ENCODE measurements around the gene DUSP22.
A peak's percentile ranks its signal among the peaks of the same experiment; 100 is the strongest.
"Not testable (repeated sequence)": the region's sequence is repeated elsewhere in the genome, so short reads cannot be mapped to it uniquely, and the experiment has no call there.

The DUSP22 gene, protein sequence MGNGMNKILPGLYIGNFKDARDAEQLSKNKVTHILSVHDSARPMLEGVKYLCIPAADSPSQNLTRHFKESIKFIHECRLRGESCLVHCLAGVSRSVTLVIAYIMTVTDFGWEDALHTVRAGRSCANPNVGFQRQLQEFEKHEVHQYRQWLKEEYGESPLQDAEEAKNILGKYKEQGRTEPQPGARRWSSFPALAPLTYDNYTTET

DNA sequence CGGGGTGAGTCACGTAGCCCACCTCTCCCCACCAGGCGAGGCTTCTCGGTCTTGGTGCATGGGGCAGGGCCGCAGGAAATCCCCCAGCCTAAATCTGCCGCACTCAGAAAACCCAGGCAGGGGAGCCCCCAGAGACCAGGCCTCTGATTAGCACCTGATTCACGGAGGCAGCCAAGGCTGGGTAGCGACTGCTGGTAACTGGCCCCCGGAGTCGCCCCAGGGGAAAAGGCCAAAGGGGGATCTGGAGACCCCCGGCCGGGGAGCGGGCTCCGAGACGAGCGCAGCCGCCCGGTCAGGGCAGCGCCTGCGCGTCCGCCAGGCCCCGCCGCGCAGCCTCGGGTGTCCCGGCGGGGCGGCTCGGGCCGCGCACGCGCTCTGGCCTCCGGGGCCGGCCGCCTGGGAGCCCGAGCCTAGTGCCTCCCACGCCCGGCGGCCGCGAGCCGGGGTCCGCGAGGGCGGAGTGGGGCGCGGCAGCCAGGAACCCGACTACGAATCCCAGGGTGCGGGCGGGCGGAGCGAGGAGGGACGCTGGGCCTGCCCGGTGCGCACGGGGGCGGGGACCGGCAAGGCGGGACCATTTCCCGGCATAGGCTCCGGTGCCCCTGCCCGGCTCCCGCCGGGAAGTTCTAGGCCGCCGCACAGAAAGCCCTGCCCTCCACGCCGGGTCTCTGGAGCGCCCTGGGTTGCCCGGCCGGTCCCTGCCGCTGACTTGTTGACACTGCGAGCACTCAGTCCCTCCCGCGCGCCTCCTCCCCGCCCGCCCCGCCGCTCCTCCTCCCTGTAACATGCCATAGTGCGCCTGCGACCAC, at the start of gene DUSP22:
DUSP22 (plus strand) TSS at position 791 of the 809 bp plus-strand sequence. CDS start 53 bp downstream, outside the sequence.
- no peaks in the 10 kb centered on the region for H3K36me3 ChIP-seq (ENCODE audit: control insufficient read depth, insufficient read depth, low read length)
- peak within 1 kb of the TSS; percentile 89 for H3K27ac ChIP-seq (ENCODE audit: low read depth, low read length)

DNA sequence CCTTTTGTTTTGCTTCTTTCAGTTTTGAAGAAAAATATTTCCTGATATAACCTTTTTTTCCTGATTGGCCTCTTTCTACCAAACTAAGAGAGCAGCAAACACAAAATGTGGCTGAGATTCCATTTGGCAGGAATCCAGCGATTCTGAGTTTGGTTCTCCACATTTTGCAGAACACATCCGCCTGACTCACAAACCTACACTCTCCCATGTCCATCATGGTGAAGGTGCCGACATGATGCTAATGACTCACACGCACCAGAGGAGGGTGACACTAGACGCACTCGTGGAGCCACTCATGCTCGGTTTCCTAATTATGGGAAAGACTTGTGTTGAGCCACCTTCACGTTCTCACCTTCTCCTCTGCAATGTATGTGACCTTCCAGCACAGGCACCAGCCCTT, 45.9 kb upstream of the DUSP22 start:
- Histone ChIP-seq H3K4me3 (ENCODE audit: low read depth, low read length) (no peak overlapping the region), H3K4me1 (ENCODE audit: control insufficient read depth, insufficient read depth, low read length) (no peaks in the 10 kb centered on the region), H3K27me3 (ENCODE audit: control insufficient read depth, insufficient read depth, low read length) (no peaks in the 10 kb centered on the region), H3K36me3 (ENCODE audit: control insufficient read depth, insufficient read depth, low read length) (no peaks in the 10 kb centered on the region), H3K9me3 (ENCODE audit: control insufficient read depth, insufficient read depth, low read length) (no peaks in the 10 kb centered on the region), H3K9ac (ENCODE audit: low read depth, low read length) (no peak overlapping the region), H3K27ac (ENCODE audit: low read depth, low read length) (no peak overlapping the region)

More for the DNA sequence above, at the start of gene DUSP22:
- Histone ChIP-seq H3K4me3 (ENCODE audit: low read depth, low read length) (peak within 1 kb of the TSS; percentile 71), H3K9me3 (ENCODE audit: control insufficient read depth, insufficient read depth, low read length) (peaks cover 68% of the 10 kb centered on the region), H3K27me3 (ENCODE audit: control insufficient read depth, insufficient read depth, low read length) (no peaks in the 10 kb centered on the region), H3K9ac (ENCODE audit: low read depth, low read length) (peak within 1 kb of the TSS; percentile 52), H3K4me1 (ENCODE audit: control insufficient read depth, insufficient read depth, low read length) (peaks cover 14% of the 10 kb centered on the region; the same call in 1 of the 2 replicates)

DNA sequence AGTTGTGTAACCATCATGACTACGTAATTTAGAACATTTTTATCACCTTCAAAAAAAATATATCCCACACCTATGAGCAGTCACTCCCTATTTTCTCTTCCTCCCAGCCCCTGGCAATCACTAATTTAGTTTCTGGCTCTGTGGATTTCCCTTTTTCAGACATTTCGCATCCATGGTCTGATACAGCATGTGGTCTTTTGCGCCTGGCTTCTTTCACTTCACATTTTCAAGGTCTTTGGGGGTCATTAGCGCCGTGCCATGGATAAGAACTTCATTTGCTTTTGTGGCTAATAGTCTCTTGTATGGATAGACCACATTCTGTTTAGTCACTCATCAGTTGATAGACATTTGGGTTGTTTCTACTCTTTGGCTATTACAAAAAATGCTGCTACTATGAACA, 44.9 kb upstream of the DUSP22 start:
- Histone ChIP-seq H3K9me3 (ENCODE audit: control insufficient read depth, insufficient read depth, low read length) (no peaks in the 10 kb centered on the region), H3K27me3 (ENCODE audit: control insufficient read depth, insufficient read depth, low read length) (no peaks in the 10 kb centered on the region), H3K9ac (ENCODE audit: low read depth, low read length) (no peak overlapping the region), H3K27ac (ENCODE audit: low read depth, low read length) (no peak overlapping the region), H3K4me1 (ENCODE audit: control insufficient read depth, insufficient read depth, low read length) (no peaks in the 10 kb centered on the region), H3K36me3 (ENCODE audit: control insufficient read depth, insufficient read depth, low read length) (no peaks in the 10 kb centered on the region), H3K4me3 (ENCODE audit: low read depth, low read length) (no peak overlapping the region)

DNA sequence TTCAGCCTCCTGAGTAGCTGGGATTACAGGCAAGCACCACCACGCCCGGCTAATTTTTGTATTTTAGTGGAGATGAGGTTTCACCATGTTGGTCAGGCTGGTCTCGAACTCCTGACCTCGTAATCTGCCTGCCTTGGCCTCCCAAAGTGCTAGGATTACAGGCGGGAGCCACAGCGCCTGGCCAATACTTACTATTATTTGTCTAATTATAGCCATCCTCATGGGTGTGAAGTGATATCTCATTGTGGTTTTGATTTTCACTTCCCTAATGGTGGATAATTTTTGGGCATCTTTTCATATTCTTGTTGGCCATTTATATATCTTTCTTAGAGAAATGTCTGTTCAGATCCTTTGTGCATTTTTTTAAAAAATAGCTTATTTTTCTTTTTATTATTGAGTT, 44.2 kb upstream of the DUSP22 start:
- not testable (repeated sequence) for H3K36me3 ChIP-seq (ENCODE audit: control insufficient read depth, insufficient read depth, low read length); H3K4me3 ChIP-seq (ENCODE audit: low read depth, low read length); H3K9me3 ChIP-seq (ENCODE audit: control insufficient read depth, insufficient read depth, low read length); H3K27me3 ChIP-seq (ENCODE audit: control insufficient read depth, insufficient read depth, low read length); H3K27ac ChIP-seq (ENCODE audit: low read depth, low read length); H3K9ac ChIP-seq (ENCODE audit: low read depth, low read length); H3K4me1 ChIP-seq (ENCODE audit: control insufficient read depth, insufficient read depth, low read length)

DNA sequence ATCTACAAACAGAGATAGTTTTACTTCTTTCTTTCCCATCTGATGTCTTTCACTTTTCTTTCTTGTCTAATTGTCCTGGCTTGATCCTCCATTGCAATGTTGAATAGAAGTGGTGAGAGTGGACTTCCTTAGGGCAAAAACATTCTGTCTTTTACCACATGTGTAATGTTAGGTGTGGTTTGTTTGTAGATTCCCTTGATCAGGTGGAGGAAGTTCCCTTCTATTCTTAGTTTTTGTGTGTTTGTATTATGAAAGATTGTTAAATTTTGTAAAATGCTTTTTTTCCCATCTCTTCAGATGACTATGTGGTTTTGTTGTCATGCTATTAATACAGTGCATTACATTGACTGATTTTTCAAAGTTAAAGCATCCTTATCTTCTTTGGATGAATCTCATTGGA, 41.6 kb upstream of the DUSP22 start:
- H3K27ac ChIP-seq (ENCODE audit: low read depth, low read length), result no peak overlapping the region

DNA sequence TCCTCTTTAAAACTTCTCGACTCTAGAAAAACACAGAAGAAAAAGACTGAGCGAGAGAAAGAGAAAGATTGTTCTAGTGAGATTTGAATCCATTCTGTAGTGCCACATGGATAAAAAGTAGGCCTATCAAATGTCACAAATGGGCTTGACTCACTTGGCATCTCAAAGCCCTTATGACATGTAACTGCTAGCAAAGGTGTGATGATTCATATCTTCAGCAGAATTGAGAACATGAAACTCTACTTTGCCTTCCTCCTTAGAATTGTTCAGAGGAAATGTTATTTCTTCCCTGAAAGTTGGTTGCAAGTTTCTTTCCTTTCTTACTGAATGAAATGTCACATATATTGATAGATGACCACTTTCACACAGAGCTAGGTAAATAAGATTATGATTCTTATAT, 40.4 kb upstream of the DUSP22 start:
- no peak overlapping the region for H3K4me3 ChIP-seq (ENCODE audit: low read depth, low read length)
- peaks cover under 1% of the 10 kb centered on the region; the same call in 1 of the 2 replicates for H3K9me3 ChIP-seq (ENCODE audit: control insufficient read depth, insufficient read depth, low read length)
- H3K36me3 ChIP-seq (ENCODE audit: control insufficient read depth, insufficient read depth, low read length), result no peaks in the 10 kb centered on the region
- no peaks in the 10 kb centered on the region for H3K27me3 ChIP-seq (ENCODE audit: control insufficient read depth, insufficient read depth, low read length)
- no peak overlapping the region for H3K27ac ChIP-seq (ENCODE audit: low read depth, low read length)
- H3K4me1 ChIP-seq (ENCODE audit: control insufficient read depth, insufficient read depth, low read length), result no peaks in the 10 kb centered on the region
- no peak overlapping the region for H3K9ac ChIP-seq (ENCODE audit: low read depth, low read length)

More for the DNA sequence above, 41.6 kb upstream of the DUSP22 start:
- H3K9me3 ChIP-seq (ENCODE audit: control insufficient read depth, insufficient read depth, low read length), result no peaks in the 10 kb centered on the region
- no peaks in the 10 kb centered on the region for H3K4me1 ChIP-seq (ENCODE audit: control insufficient read depth, insufficient read depth, low read length)
- no peaks in the 10 kb centered on the region for H3K36me3 ChIP-seq (ENCODE audit: control insufficient read depth, insufficient read depth, low read length)
- H3K4me3 ChIP-seq (ENCODE audit: low read depth, low read length), result no peak overlapping the region
- no peak overlapping the region for H3K9ac ChIP-seq (ENCODE audit: low read depth, low read length)
- H3K27me3 ChIP-seq (ENCODE audit: control insufficient read depth, insufficient read depth, low read length), result no peaks in the 10 kb centered on the region

DNA sequence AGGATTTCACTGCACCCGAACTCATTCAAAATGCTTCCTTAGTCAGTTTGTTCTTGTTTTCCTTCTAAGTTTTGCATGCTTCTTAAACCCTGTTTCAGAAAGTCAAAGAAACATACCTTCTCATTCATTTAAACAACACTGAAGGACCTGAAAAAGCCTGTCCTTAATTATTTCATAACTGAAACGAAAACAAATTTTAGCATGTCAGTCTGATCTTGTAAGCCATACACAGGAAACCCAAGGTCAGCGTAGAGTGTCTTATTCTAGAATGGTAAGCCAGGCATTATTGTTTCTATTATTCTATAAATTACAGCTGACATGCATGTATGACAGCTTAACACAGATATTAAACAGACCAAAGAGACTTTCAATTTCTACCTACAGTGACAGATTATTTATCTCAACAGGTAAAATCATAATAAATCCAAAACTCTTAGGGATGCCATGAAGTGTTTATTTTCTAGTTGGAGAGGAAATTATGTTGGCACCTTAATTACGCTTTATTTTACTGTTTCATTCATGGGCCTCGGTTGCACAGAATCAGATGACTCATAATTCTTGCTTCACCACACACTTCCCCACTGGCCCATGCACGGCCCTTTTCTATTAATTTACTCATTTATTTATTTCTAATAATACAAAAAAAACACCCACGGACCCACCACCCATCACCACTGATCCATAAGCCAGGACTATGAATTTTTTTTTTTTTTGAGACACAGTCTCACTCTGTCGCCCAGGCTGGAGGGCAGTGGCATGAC, 39.3 kb upstream of the DUSP22 start:
- no peak overlapping the region for H3K27ac ChIP-seq (ENCODE audit: low read depth, low read length)
- no peaks in the 10 kb centered on the region for H3K36me3 ChIP-seq (ENCODE audit: control insufficient read depth, insufficient read depth, low read length)
- no peak overlapping the region for H3K9ac ChIP-seq (ENCODE audit: low read depth, low read length)
- H3K9me3 ChIP-seq (ENCODE audit: control insufficient read depth, insufficient read depth, low read length), result peaks cover 8% of the 10 kb centered on the region; the same call in 1 of the 2 replicates
- no peaks in the 10 kb centered on the region for H3K4me1 ChIP-seq (ENCODE audit: control insufficient read depth, insufficient read depth, low read length)
- H3K4me3 ChIP-seq (ENCODE audit: low read depth, low read length), result no peak overlapping the region
- no peaks in the 10 kb centered on the region for H3K27me3 ChIP-seq (ENCODE audit: control insufficient read depth, insufficient read depth, low read length)

DNA sequence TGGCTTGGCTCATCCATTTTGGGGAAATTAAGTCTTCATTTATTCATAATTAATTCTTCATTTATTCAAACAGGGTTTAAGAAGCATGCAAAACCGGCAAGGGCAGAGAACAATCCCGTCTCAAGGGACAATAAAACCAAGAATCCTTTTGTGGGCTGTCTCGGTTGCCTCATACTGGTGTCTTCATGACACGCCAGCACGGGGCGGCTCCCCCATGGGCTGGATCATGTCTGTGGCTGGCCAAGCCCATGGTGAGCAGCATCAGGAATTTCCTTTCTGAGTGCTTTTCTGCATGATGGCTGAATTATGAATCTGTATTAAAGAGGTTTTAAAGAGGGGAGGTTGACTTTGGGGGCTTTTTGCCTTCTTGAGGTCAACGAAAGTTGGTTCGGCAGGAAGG, 38.3 kb upstream of the DUSP22 start:
- Histone ChIP-seq H3K27ac (ENCODE audit: low read depth, low read length) (no peak overlapping the region), H3K9me3 (ENCODE audit: control insufficient read depth, insufficient read depth, low read length) (peaks cover 16% of the 10 kb centered on the region; the same call in 1 of the 2 replicates), H3K4me1 (ENCODE audit: control insufficient read depth, insufficient read depth, low read length) (no peaks in the 10 kb centered on the region)

DNA sequence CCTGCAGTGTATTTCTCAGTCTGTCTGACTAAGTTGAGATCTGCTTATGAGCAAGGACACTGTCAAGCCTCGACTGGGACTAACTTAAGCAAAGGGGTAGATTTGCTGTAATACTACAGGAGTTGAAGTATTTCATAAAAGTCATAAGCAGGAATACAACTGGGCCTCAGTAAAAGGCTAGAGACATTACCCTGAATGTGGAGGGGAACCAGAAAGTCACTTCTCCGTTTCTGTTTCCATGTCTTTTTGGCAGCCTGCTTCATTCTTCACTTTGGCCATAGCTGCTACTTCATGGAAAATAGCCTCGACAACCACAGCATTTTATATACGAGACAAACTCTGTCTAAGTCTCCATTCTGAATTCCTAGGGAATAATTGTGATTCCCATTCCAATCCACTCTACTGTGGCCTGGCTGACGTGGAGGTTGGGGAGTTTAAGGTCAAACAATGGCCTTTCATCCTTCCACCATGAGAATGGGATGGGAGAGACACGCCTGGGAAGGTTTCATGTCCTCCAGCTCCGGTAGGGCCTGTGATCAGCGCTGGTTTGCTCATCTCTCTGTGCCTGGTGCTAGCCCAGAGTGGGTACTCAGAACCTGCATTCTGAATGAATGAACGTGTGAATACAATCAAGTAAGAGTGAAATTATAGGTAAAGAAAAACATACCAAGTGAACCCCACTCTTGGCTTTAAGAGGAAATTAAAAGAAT, 37.1 kb upstream of the DUSP22 start:
- H3K36me3 ChIP-seq (ENCODE audit: control insufficient read depth, insufficient read depth, low read length), result no peaks in the 10 kb centered on the region
- no peak overlapping the region for H3K9ac ChIP-seq (ENCODE audit: low read depth, low read length)
- H3K4me3 ChIP-seq (ENCODE audit: low read depth, low read length), result no peak overlapping the region
- peaks cover 28% of the 10 kb centered on the region; the same call in 1 of the 2 replicates for H3K9me3 ChIP-seq (ENCODE audit: control insufficient read depth, insufficient read depth, low read length)
- no peak overlapping the region for H3K27ac ChIP-seq (ENCODE audit: low read depth, low read length)
- H3K27me3 ChIP-seq (ENCODE audit: control insufficient read depth, insufficient read depth, low read length), result no peaks in the 10 kb centered on the region
- no peaks in the 10 kb centered on the region for H3K4me1 ChIP-seq (ENCODE audit: control insufficient read depth, insufficient read depth, low read length)

More for the DNA sequence above, 38.3 kb upstream of the DUSP22 start:
- Histone ChIP-seq H3K36me3 (ENCODE audit: control insufficient read depth, insufficient read depth, low read length) (no peaks in the 10 kb centered on the region), H3K27me3 (ENCODE audit: control insufficient read depth, insufficient read depth, low read length) (no peaks in the 10 kb centered on the region), H3K9ac (ENCODE audit: low read depth, low read length) (no peak overlapping the region), H3K4me3 (ENCODE audit: low read depth, low read length) (no peak overlapping the region)

DNA sequence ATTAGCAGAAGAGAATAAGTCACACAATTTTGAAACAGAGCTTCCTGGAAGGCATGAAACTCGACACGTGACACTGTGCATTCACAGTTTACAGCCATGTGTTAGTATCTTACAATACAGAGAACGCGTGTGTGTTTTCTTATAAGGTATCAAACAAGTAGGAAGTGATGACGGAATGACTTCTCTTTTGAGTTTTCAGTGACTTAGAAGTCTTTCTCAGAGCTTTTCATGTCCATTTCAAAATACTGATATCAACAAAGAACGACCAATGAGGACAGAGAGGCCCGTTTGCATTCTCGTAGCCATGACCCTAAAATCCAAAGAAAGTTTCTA, 36.6 kb upstream of the DUSP22 start:
- H3K27ac ChIP-seq (ENCODE audit: low read depth, low read length), result no peak overlapping the region
- H3K27me3 ChIP-seq (ENCODE audit: control insufficient read depth, insufficient read depth, low read length), result no peaks in the 10 kb centered on the region
- H3K4me3 ChIP-seq (ENCODE audit: low read depth, low read length), result no peak overlapping the region
- no peaks in the 10 kb centered on the region for H3K4me1 ChIP-seq (ENCODE audit: control insufficient read depth, insufficient read depth, low read length)
- H3K36me3 ChIP-seq (ENCODE audit: control insufficient read depth, insufficient read depth, low read length), result no peaks in the 10 kb centered on the region
- no peak overlapping the region for H3K9ac ChIP-seq (ENCODE audit: low read depth, low read length)
- peaks cover 33% of the 10 kb centered on the region for H3K9me3 ChIP-seq (ENCODE audit: control insufficient read depth, insufficient read depth, low read length)

Measured in HUES48 (cell line).